HG02870 (cell line): ENCODE measurements around the gene TSPYL6.
A peak's percentile ranks its signal among the peaks of the same experiment; 100 is the strongest.

Experiments
- ATAC-seq: cut with Tn5 transposase; IDR thresholded peaks from one replicate; pipeline ENCODE4 v1.9.1; 2021; ENCODE audit warnings: mild to moderate bottlenecking, moderate library complexity; ENCODE audit not compliant: unreplicated experiment

The TSPYL6 gene

GRCh38 chr2:54259413-54260240, 3.6 kb upstream of the TSPYL6 start:
- peak; percentile 99 for ATAC-seq

GRCh38 chr2:54258166-54258565, 2.1 kb upstream of the TSPYL6 start:
- no peak for ATAC-seq

- ATAC-seq: no peak
These were observed 569 bp downstream of the TSPYL6 start for GRCh38 chr2:54255230-54256090.

GRCh38 chr2:54254180-54254579, 1.8 kb downstream of the TSPYL6 start:
- no peak for ATAC-seq

GRCh38 chr2:54249629-54250028, 6.4 kb downstream of the TSPYL6 start:
- ATAC-seq: no peak

GRCh38 chr2:54247115-54247514, 8.9 kb downstream of the TSPYL6 start:
- no peak for ATAC-seq

- ATAC-seq: no peak
These were observed 15.2 kb downstream of the TSPYL6 start for GRCh38 chr2:54240515-54241469.

- ATAC-seq: no peak
These were observed 16.6 kb downstream of the TSPYL6 start for GRCh38 chr2:54239427-54239826.

GRCh38 chr2:54237428-54237827, 18.6 kb downstream of the TSPYL6 start:
- no peak for ATAC-seq

GRCh38 chr2:54233832-54234649, 22.0 kb downstream of the TSPYL6 start:
- ATAC-seq: no peak

- no peak for ATAC-seq
These were observed 27.1 kb downstream of the TSPYL6 start for GRCh38 chr2:54228945-54229344.

GRCh38 chr2:54227798-54228197, 28.2 kb downstream of the TSPYL6 start:
- ATAC-seq: no peak

GRCh38 chr2:54226260-54226659, 29.8 kb downstream of the TSPYL6 start:
- ATAC-seq: no peak

GRCh38 chr2:54224997-54225396, 31.0 kb downstream of the TSPYL6 start:
- ATAC-seq: no peak

- no peak for ATAC-seq
These were observed 42.9 kb downstream of the TSPYL6 start for GRCh38 chr2:54213082-54213481.

GRCh38 chr2:54212456-54212855, 43.6 kb downstream of the TSPYL6 start:
- ATAC-seq: no peak

- no peak for ATAC-seq
These were observed 46.6 kb downstream of the TSPYL6 start for GRCh38 chr2:54209379-54209778.

- no peak for ATAC-seq
These were observed 47.4 kb downstream of the TSPYL6 start for GRCh38 chr2:54208364-54209240.

- ATAC-seq: no peak
These were observed 48.3 kb downstream of the TSPYL6 start for GRCh38 chr2:54207666-54208195.
